HG02642 (cell line): Measurements from ENCODE around the gene LENEP.

Experiments
- ATAC-seq: cut with Tn5 transposase; IDR thresholded peaks from one replicate; pipeline ENCODE4 v1.9.1; 2021; ENCODE audit warnings: mild to moderate bottlenecking; ENCODE audit not compliant: unreplicated experiment, poor library complexity

Gene LENEP

GRCh38 chr1:155022136-155022926 is 28.9 kb downstream of the LENEP start:
- ATAC-seq: no peak

GRCh38 chr1:155022927-155023236 is 29.5 kb downstream of the LENEP start:
- ATAC-seq: no peak

GRCh38 chr1:155023627-155024026 is 30.2 kb downstream of the LENEP start:
- ATAC-seq: no peak

- no peak for ATAC-seq
These were observed 30.9 kb downstream of the LENEP start for GRCh38 chr1:155024315-155024714.

GRCh38 chr1:155026154-155026553 is 32.8 kb downstream of the LENEP start:
- ATAC-seq: no peak

- no peak for ATAC-seq
These were observed 33.2 kb downstream of the LENEP start for GRCh38 chr1:155026588-155026987.

GRCh38 chr1:155029513-155030242 is 36.3 kb downstream of the LENEP start:
- ATAC-seq: no peak

- ATAC-seq: no peak
These were observed 36.9 kb downstream of the LENEP start for GRCh38 chr1:155030243-155030795.

- no peak for ATAC-seq
These were observed 37.5 kb downstream of the LENEP start for GRCh38 chr1:155030899-155031298.

GRCh38 chr1:155032886-155033285 is 39.5 kb downstream of the LENEP start:
- no peak for ATAC-seq

GRCh38 chr1:155033524-155033923 is 40.1 kb downstream of the LENEP start, which contains the start of the genes DCST1 and DCST2:
DCST1 (plus strand) TSS chr1:155033824; CDS start chr1:155034037, 213 bp downstream.
DCST2 (minus strand) TSS chr1:155033781; CDS start chr1:155033701, 80 bp downstream.
- no peak for ATAC-seq

- no peak for ATAC-seq
These were observed 41.2 kb downstream of the LENEP start for GRCh38 chr1:155034318-155035208.

GRCh38 chr1:155035936-155036335 is 42.5 kb downstream of the LENEP start:
- ATAC-seq: no peak

GRCh38 chr1:155037043-155037442 is 43.7 kb downstream of the LENEP start:
- ATAC-seq: no peak

- no peak for ATAC-seq
These were observed 44.6 kb downstream of the LENEP start for GRCh38 chr1:155037851-155038441.

GRCh38 chr1:155038602-155039307 is 45.4 kb downstream of the LENEP start:
- no peak for ATAC-seq

- ATAC-seq: no peak
These were observed 45.9 kb downstream of the LENEP start for GRCh38 chr1:155039308-155039669.

- no peak for ATAC-seq
These were observed 47.1 kb downstream of the LENEP start for GRCh38 chr1:155040358-155041093.

GRCh38 chr1:155042789-155043188 is 49.4 kb downstream of the LENEP start:
- ATAC-seq: no peak
